H1 (cell line): ENCODE measurements around the gene HAUS2. TPM values are rescaled to one million over a fixed set of nuclear protein-coding genes. Genes with fewer than 3 reads are reported as not detected.

Source experiments
- CTCF ChIA-PET: fragments of 300-600 bp; sonication (Branson Sonifier 250); formaldehyde crosslinking; loops from one replicate; lab custom pipeline; 2021; ENCODE audit not compliant: partially characterized antibody; lab: Charles Lee
- POLR2A ChIA-PET: fragments of 300-600 bp; sonication (Branson Sonifier 250); formaldehyde crosslinking; loops from one replicate; lab custom pipeline; 2021; ENCODE audit warnings: inconsistent platforms; ENCODE audit not compliant: partially characterized antibody; lab: Charles Lee
- DNase-seq, 2 experiments: peaks; one replicate each; pipeline versions ENCODE4 v3.0.0 to v3.0.0-alpha.2; 2010 to 2022; ENCODE audit warnings: low spot score in 2 of 2, low read depth in 1 of 2, mixed read lengths in 1 of 2
- FAIRE-seq: peaks from 2 replicates; lab custom pipeline; 2011; peaks lifted over from hg19 to GRCh38; lab: Jason Lieb, UNC
- H2AFZ ChIP-seq: 2 replicates; pipeline ENCODE4 v1.8.1; 2012; ENCODE audit warnings: low read length, inconsistent platforms
- H2AK5ac ChIP-seq: 2 replicates; pipeline ENCODE4 v1.6.1; 2013; ENCODE audit warnings: low read depth, low read length
- H2BK120ac ChIP-seq: replicated peaks from 2 replicates; pipeline ENCODE3; 2013; ENCODE audit warnings: low read depth, low read length, inconsistent platforms
- H2BK12ac ChIP-seq: 2 replicates; pipeline ENCODE4 v1.6.1; 2013; ENCODE audit warnings: low read depth, low read length
- H2BK15ac ChIP-seq: 2 replicates; pipeline ENCODE4 v1.6.1; 2013; ENCODE audit warnings: low read length
- H2BK20ac ChIP-seq: 2 replicates; pipeline ENCODE4 v1.6.1; 2013; ENCODE audit warnings: low read length
- H2BK5ac ChIP-seq: 2 replicates; pipeline ENCODE4 v1.6.1; 2013; ENCODE audit warnings: low read depth, low read length
- H3K14ac ChIP-seq: 2 replicates; pipeline ENCODE4 v1.6.1; 2013; ENCODE audit warnings: inconsistent platforms; ENCODE audit not compliant: insufficient read length
- H3K18ac ChIP-seq: 2 replicates; pipeline ENCODE4 v1.6.1; 2013; ENCODE audit warnings: low read length; ENCODE audit errors: extremely low read depth
- H3K23ac ChIP-seq: 2 replicates; pipeline ENCODE4 v1.6.1; 2013; ENCODE audit warnings: inconsistent platforms; ENCODE audit not compliant: insufficient read length
- H3K23me2 ChIP-seq: 2 replicates; pipeline ENCODE4 v1.6.1; 2013; ENCODE audit warnings: low read depth, low read length
- H3K27ac ChIP-seq: 2 replicates; pipeline ENCODE4 v1.6.1; 2011; ENCODE audit warnings: low read depth, low read length, inconsistent platforms
- H3K27me3 ChIP-seq, 4 experiments: replicated peaks in 1 of 4; 1 replicate in 1 of 4; 2 replicates in 3 of 4; pipeline versions ENCODE4 v1.6.1 to v1.8.1; 2011 to 2013; ENCODE audit warnings: low read length in 3 of 4, mild to moderate bottlenecking in 3 of 4, inconsistent platforms in 2 of 4, mixed read lengths in 2 of 4, moderate library complexity in 1 of 4; ENCODE audit not compliant: control insufficient read depth in 3 of 4, insufficient read depth in 3 of 4; ENCODE audit errors: extremely low read depth in 1 of 4
- H3K36me3 ChIP-seq, 4 experiments: 2 replicates each; pipeline versions ENCODE4 v1.6.1 to v1.8.1; 2011 to 2013; ENCODE audit warnings: mild to moderate bottlenecking in 4 of 4, low read length in 3 of 4, moderate library complexity in 2 of 4, control low read depth in 1 of 4, inconsistent platforms in 1 of 4; ENCODE audit not compliant: insufficient read depth in 4 of 4, control insufficient read depth in 2 of 4
- H3K4ac ChIP-seq: replicated peaks from 2 replicates; pipeline ENCODE3; 2013; ENCODE audit warnings: low read length, low read depth, mixed read lengths, inconsistent platforms; ENCODE audit not compliant: insufficient read length
- H3K4me1 ChIP-seq, 4 experiments: replicated peaks in 1 of 4; 1 replicate in 1 of 4; 2 replicates in 3 of 4; pipeline versions ENCODE4 v1.6.1 to v1.8.1; 2011 to 2013; ENCODE audit warnings: low read length in 3 of 4, inconsistent platforms in 2 of 4, mixed read lengths in 1 of 4; ENCODE audit not compliant: insufficient read depth in 4 of 4, control insufficient read depth in 3 of 4
- H3K4me2 ChIP-seq, 2 experiments: 2 replicates each; pipeline versions ENCODE4 v1.6.1 to v1.8.1; 2011 to 2013; ENCODE audit warnings: low read depth in 2 of 2, low read length in 2 of 2, control low read depth in 1 of 2, inconsistent platforms in 1 of 2, mild to moderate bottlenecking in 1 of 2; ENCODE audit not compliant: insufficient read depth in 1 of 2
- H3K4me3 ChIP-seq, 4 experiments: fragments of 200-600, 300-600 bp in 1 of 4; sonication (generic), shearing (Covaris generic), sonication (Bioruptor Twin) in 1 of 4; 2 replicates each; pipeline versions ENCODE4 v1.5.1 to v1.8.1; 2011 to 2016; ENCODE audit warnings: low read length in 4 of 4, low read depth in 3 of 4, control low read depth in 2 of 4, inconsistent platforms in 2 of 4, mild to moderate bottlenecking in 2 of 4, mixed read lengths in 1 of 4, moderate library complexity in 1 of 4; ENCODE audit not compliant: insufficient read depth in 2 of 4; ENCODE audit errors: extremely low read depth in 1 of 4
- H3K56ac ChIP-seq: replicated peaks from 2 replicates; pipeline ENCODE3; 2013; ENCODE audit warnings: low read depth, mild to moderate bottlenecking, mixed read lengths, low read length, inconsistent platforms; ENCODE audit not compliant: insufficient read length
- H3K79me1 ChIP-seq: 2 replicates; pipeline ENCODE4 v1.6.1; 2013; ENCODE audit warnings: low read depth, low read length, control low read depth
- H3K79me2 ChIP-seq, 2 experiments: 2 replicates each; pipeline versions ENCODE4 v1.6.1 to v1.8.1; 2012 to 2013; ENCODE audit warnings: low read length in 2 of 2, mild to moderate bottlenecking in 2 of 2, inconsistent platforms in 1 of 2; ENCODE audit not compliant: insufficient read depth in 2 of 2, control insufficient read depth in 1 of 2
- H3K9ac ChIP-seq, 4 experiments: replicated peaks in 1 of 4; 1 replicate in 1 of 4; 2 replicates in 3 of 4; pipeline versions ENCODE4 v1.6.1 to v1.8.1; 2011 to 2013; ENCODE audit warnings: low read depth in 3 of 4, low read length in 3 of 4, control low read depth in 2 of 4, mild to moderate bottlenecking in 2 of 4, moderate library complexity in 2 of 4, inconsistent platforms in 1 of 4; ENCODE audit errors: extremely low read depth in 1 of 4
- H3K9me3 ChIP-seq, 2 experiments: 2 replicates each; pipeline versions ENCODE4 v1.6.1 to v1.8.1; 2012 to 2013; ENCODE audit warnings: mild to moderate bottlenecking in 2 of 2, moderate library complexity in 2 of 2, control low read depth in 1 of 2, inconsistent platforms in 1 of 2, low read depth in 1 of 2, low read length in 1 of 2, mixed read lengths in 1 of 2; ENCODE audit not compliant: insufficient read depth in 2 of 2
- H4K20me1 ChIP-seq, 2 experiments: replicated peaks in 1 of 2; 2 replicates each; pipeline versions ENCODE3 to v1.8.1; 2011 to 2013; ENCODE audit warnings: inconsistent platforms in 2 of 2, low read length in 2 of 2, mild to moderate bottlenecking in 1 of 2; ENCODE audit not compliant: insufficient read depth in 2 of 2, control insufficient read depth in 1 of 2
- H4K5ac ChIP-seq: 2 replicates; pipeline ENCODE4 v1.6.1; 2013; ENCODE audit warnings: low read length, low read depth, mixed read lengths, inconsistent platforms; ENCODE audit not compliant: insufficient read length
- H4K8ac ChIP-seq: 2 replicates; pipeline ENCODE4 v1.8.0; 2013; ENCODE audit warnings: mild to moderate bottlenecking, moderate library complexity, low read length, inconsistent platforms; ENCODE audit not compliant: insufficient read depth; ENCODE audit errors: extremely low read depth
- H4K91ac ChIP-seq: replicated peaks from 2 replicates; pipeline ENCODE3; 2013; ENCODE audit warnings: low read length, mixed read lengths, inconsistent platforms; ENCODE audit not compliant: insufficient read length
- BRCA1 ChIP-seq: IDR thresholded peaks from 2 replicates; pipeline ENCODE4 v1.6.1; 2012; ENCODE audit warnings: low read depth, low read length, improper control_type of control experiment
- CHD2 ChIP-seq: IDR thresholded peaks from 2 replicates; pipeline ENCODE4 v1.6.1; 2012; ENCODE audit warnings: low read length, improper control_type of control experiment
- EZH2 ChIP-seq: fragments of 200-600 bp; sonication (generic); IDR thresholded peaks from 2 replicates; pipeline ENCODE4 v1.7.1; 2012; ENCODE audit warnings: low read depth, mild to moderate bottlenecking, moderate library complexity, low read length, inconsistent platforms; ENCODE audit not compliant: severe bottlenecking
- JUN ChIP-seq: IDR thresholded peaks from 2 replicates; pipeline ENCODE4 v1.6.1; 2011; ENCODE audit warnings: low read depth, mild to moderate bottlenecking, improper control_type of control experiment, low read length
- KDM1A ChIP-seq: fragments of 200-600, 300-600 bp; sonication (generic); IDR thresholded peaks from 2 replicates; pipeline ENCODE4 v1.7.1; 2016; ENCODE audit warnings: mild to moderate bottlenecking, low read length, borderline replicate concordance
- KDM4A ChIP-seq: IDR thresholded peaks from one replicate; pipeline ENCODE4 v1.7.1; 2012; ENCODE audit warnings: low read depth, mild to moderate bottlenecking, moderate library complexity, low read length, inconsistent platforms; ENCODE audit not compliant: severe bottlenecking
- MAFK ChIP-seq: IDR thresholded peaks from 2 replicates; pipeline ENCODE4 v1.6.1; 2012; ENCODE audit warnings: low read depth, mild to moderate bottlenecking, improper control_type of control experiment, low read length
- NANOG ChIP-seq: IDR thresholded peaks from 2 replicates; pipeline ENCODE4 v1.6.1; 2011; ENCODE audit warnings: low read length, low read depth, mild to moderate bottlenecking, inconsistent platforms; ENCODE audit not compliant: insufficient read depth, poor library complexity, severe bottlenecking
- POLR2A ChIP-seq, 2 experiments: IDR thresholded peaks; 1 replicate in 1 of 2; 2 replicates in 1 of 2; pipeline ENCODE4 v1.6.1; 2011; ENCODE audit warnings: low read depth in 2 of 2, low read length in 2 of 2, mild to moderate bottlenecking in 2 of 2; ENCODE audit errors: control extremely low read depth in 1 of 2
- POU5F1 ChIP-seq: IDR thresholded peaks from 2 replicates; pipeline ENCODE4 v1.6.1; 2011; ENCODE audit warnings: low read depth, mild to moderate bottlenecking, low read length, moderate library complexity
- SIRT6 ChIP-seq: IDR thresholded peaks from one replicate; pipeline ENCODE4 v1.7.1; 2012; ENCODE audit warnings: low read length, inconsistent platforms
- SP4 ChIP-seq: IDR thresholded peaks from 2 replicates; pipeline ENCODE4 v1.6.1; 2012; ENCODE audit warnings: low read length, inconsistent platforms
- TBP ChIP-seq: IDR thresholded peaks from 2 replicates; pipeline ENCODE4 v1.6.1; 2011; ENCODE audit warnings: low read depth, low read length, improper control_type of control experiment
- USF2 ChIP-seq: IDR thresholded peaks from 2 replicates; pipeline ENCODE4 v1.6.1; 2011; ENCODE audit warnings: low read length, improper control_type of control experiment
- YY1 ChIP-seq: IDR thresholded peaks from 2 replicates; pipeline ENCODE4 v1.6.1; 2011; ENCODE audit warnings: low read depth, mild to moderate bottlenecking, low read length
- WGBS, 2 experiments: shearing (Covaris generic) in 1 of 2; methylation state at CpG; one replicate each; pipeline versions ENCODE4 v1.1.6 to v1.1.7; 2013 to 2015; ENCODE audit warnings: low lambda C conversion rate in 2 of 2, mixed read lengths in 2 of 2, inconsistent platforms in 1 of 2, low coverage in 1 of 2, missing lambda C conversion rate in 1 of 2; ENCODE audit not compliant: insufficient replicate concordance in 2 of 2, insufficient coverage in 1 of 2, insufficient read length in 1 of 2; ENCODE audit errors: extremely low coverage in 1 of 2, missing lambda C conversion rate in 1 of 2; 5-methylcytosine and 5-hydroxymethylcytosine counted together
- polyA plus RNA-seq, 7 experiments: library from polyadenylated mRNA; depleted of rRNA in 3 of 7; stranded (reverse) in 5 of 7; unstranded in 2 of 7; fragments of >200 nt in 5 of 7; fragments of 200-250 nt in 2 of 7; gene quantifications; 1 replicate in 5 of 7; 2 replicates in 1 of 7; 4 replicates in 1 of 7; pipeline versions ENCODE4 v1.2.1 to v1.2.3, GENCODE V29; 2011 to 2013; ENCODE audit warnings: missing spikeins in 2 of 7, mixed read lengths in 2 of 7
- total RNA-seq: library from RNA; stranded (reverse); fragmentation: NEBNext Ultra II Directional; extraction: Animal tissue kit (Norgen Biotek cat#: 25700); gene quantifications from 2 replicates; pipeline ENCODE4 v1.2.1, GENCODE V29; 2021

The HAUS2 gene
- total and polyA plus RNA-seq, 2 of the 8 experiments (the other 6 are each of a cell fraction or from before 2014, with no cell fraction given) = 12.1 to 33.5 TPM

- Histone ChIP-seq H2AK5ac (no peak overlapping the region), H3K27me3 (no peaks in the 10 kb centered on the region), H3K4ac (no peak overlapping the region), H2BK120ac (no peak overlapping the region), H2BK5ac (no peak overlapping the region), H4K20me1 (no peaks in the 10 kb centered on the region), H2BK20ac (no peak overlapping the region), H3K9me3 (peaks cover 4 to 8% of the 10 kb centered on the region in 2 experiments; a peak in 2 of 4 replicates), H3K36me3 (peaks cover 0 to 9% (median under 1%) of the 10 kb centered on the region in 4 experiments; a peak in 2 of 8 replicates), H4K91ac (no peak overlapping the region), H3K79me2 (no peaks in the 10 kb centered on the region), H4K8ac (no peak overlapping the region), H2AFZ (no peak overlapping the region), H2BK12ac (no peak overlapping the region), H3K18ac (no peak overlapping the region), H4K5ac (no peak overlapping the region), H3K23me2 (no peaks in the 10 kb centered on the region), H3K9ac (no peak overlapping the region), H3K4me1 (peaks cover 0 to 6% (median 2%) of the 10 kb centered on the region in 4 experiments; a peak in 3 of 7 replicates), H3K27ac (no peak overlapping the region), H3K4me3 (no peak overlapping the region), H3K23ac (no peak overlapping the region), H3K14ac (no peak overlapping the region), H3K56ac (no peak overlapping the region), H3K79me1 (0 out of 2 replicates have a peak, but pooled peaks cover 2% of the 10 kb centered on the region), H3K4me2 (no peak overlapping the region), H2BK15ac (peak overlapping the region; percentile 32; the same call in 1 of the 2 replicates)
- 97% methylated on average over 2 of the region's 2 CpGs; no CpG with 5 or more reads in 1 of the 2 experiments for WGBS, 2 experiments
- DNase-seq (no peak), FAIRE-seq (no peak)
- ChIA-PET POLR2A (interaction anchor here (1.2 kb wide), 1 partner anchor 8 kb away, joined by 3 read pairs; no protein-coding TSS in a partner anchor), CTCF (no interaction called here)
- TF ChIP-seq POLR2A (IDR thresholded peaks at IDR 0.05; ENCODE audit: control extremely low read depth in 1 of 2, low read depth in 2 of 2, low read length in 2 of 2) = no peak
- TF ChIP-seq POU5F1 = no peak
- TF ChIP-seq NANOG = no peak
- no peak for TF ChIP-seq CHD2
- no peak for TF ChIP-seq BRCA1
- TF ChIP-seq USF2 = no peak
- TF ChIP-seq KDM4A = no peak
- no peak for TF ChIP-seq SIRT6
- TF ChIP-seq YY1 = no peak
- TF ChIP-seq EZH2 = no peak
- TF ChIP-seq MAFK = no peak
- TF ChIP-seq KDM1A = no peak
- TF ChIP-seq TBP = no peak
- TF ChIP-seq JUN = no peak
- no peak for TF ChIP-seq SP4
Observed at GRCh38 chr15:42603978-42604377, 55.3 kb downstream of the HAUS2 start.
